Stimulated activated CD4-positive, alpha-beta T cell treated with anti-CD3 and anti-CD28 coated beads, Interleukin-4, amount 100 ng/mL, for 1 hour (primary cell): Measurements from ENCODE around the gene SMIM38.

Experiments used
- DNase-seq: peaks from one replicate; pipeline ENCODE4 v3.0.0-alpha.2; 2020

SMIM38 gene

DNA sequence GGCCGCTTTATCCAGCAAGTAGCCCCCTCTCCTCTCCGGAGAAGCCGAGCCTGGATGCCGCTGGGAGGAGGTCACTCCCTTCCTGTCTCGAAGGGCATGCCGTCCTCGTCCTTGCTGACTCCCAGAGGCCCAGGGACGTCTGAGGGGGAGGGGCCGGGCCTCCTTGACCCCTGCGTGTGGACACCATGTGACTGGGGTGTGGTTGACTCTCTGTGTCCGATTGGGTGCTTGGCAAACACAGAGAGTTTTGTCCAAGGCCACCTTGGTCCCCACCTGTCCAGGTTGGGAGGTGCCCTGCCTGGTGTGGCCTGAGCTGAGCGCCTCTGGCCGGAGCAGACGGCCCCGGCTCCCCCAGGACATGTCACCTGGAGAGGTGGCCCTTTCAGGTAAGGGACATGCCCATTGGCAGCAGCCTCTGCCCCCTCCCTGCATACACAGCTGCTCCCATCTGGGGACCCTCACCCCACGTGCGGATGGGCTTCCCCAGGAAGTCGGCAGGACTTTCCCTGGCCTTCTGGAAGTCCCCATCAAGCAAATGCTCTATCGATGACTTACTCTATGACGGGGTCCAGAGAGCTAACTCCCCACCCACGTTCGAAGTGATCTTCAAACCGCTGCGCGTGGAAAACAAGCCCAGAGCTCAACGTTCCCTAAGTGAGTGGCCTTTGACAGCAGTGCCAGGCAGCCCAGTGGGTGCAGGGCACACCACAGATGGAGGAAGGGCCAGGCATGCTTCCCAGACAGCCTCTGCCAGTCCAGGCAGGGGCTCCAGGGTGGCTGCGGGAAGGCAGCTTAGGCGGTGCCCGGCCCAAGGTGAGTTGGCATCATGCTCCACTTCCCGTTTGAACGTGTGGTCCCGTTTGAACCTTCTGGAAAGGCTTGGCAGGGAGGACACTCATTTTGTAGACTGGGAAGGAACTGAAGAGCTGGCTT is at the start of gene SMIM38:
Gene SMIM38, plus strand, starts transcription at position 634 of the 933 bp plus-strand sequence. CDS start 1,912 bp downstream, outside the sequence.
- DNase-seq: no peak

DNA sequence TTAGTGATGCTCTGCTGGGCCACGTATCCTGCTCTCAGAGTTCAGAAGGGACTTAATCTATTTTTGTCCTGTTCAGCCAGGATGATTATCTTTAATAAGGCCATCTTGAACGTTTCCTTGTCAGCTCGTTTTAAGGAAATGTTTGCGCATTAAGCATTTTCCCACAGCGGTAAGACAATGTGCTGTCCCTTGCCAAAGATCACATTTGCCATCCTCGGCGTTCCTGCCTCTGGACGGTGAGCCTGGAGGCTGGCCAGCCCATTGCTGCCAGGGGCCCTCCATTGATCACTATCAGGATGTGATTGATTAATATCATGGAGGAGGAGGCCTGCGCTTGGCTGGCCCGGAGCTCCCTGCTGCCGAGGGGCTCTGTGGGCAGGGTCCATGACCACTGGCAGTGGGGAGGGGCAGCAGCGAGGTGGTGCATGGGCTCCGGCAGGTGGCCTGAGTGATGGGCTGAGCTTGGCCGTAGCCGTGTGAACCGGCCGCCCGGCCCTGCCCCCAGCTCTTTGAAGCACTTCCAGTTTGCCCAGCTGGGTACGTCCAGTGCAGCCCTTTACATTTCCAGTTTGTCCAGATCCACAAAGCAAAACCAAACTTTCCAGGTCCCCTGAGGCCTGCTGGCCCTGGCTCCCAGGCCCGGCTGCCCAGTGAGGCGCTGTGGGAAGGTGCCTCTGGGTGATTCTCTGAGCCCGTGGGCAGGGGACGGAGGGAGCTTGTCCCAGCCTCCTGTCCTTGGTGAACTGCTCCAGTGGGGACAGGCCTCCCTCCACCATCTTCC is 49.5 kb upstream of the SMIM38 start:
- no peak for DNase-seq

DNA sequence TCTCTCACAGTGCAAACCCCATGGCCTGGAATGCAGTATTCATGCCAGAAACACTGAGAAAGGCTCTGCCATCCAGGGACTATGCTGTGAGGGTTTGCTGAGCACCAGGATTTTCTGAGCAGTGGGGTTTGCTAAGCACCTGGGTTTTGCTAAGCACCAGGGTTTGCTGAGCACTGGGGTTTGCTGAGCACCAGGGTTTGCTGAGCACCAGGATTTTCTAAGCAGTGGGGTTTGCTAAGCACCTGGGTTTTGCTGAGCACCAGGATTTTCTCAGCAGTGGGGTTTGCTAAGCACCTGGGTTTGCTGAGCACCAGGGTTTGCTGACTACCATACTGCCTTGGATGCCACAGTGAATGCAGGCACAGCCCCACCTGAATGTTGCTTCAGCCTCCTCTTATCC is 48.3 kb upstream of the SMIM38 start:
- DNase-seq: no peak

DNA sequence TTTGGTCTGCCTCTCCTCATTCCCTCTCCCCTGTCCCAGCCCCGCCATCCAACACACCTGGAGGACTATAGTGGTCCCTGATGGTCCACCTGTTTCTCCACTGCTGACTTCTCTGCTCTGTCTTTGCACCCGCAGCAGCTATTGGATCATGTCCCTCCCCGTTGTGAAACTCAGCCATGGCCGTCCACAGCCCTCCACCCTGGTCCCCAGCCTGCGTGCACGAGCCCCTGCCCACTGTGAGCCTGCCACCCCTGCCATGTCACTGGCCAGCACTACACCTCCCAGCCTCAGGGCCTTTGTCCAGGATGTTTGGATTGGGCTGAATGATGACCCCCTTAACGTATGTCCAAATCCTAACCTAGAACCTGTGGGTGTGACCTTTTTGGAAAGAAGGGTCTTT is 47.7 kb upstream of the SMIM38 start:
- DNase-seq: no peak

DNA sequence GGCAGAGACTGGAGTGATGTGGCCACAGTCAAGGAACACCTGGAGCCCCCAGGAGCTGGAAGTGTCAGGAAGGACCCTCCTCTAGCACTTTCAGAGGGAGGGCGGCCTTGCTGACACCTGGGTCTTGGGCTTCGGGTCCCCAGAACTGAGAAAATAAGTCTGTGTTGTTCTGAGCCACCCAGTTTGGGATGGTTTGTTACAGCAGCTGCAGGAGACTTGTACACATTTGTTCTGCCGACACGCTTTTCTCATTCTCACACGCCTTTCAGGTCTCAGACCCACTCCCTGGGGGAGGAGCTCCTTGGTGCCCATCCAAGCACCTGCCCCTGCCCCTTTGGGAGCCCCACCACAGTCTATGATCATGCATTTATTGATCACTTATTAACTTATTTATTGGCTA is 47.2 kb upstream of the SMIM38 start:
- DNase-seq: no peak

DNA sequence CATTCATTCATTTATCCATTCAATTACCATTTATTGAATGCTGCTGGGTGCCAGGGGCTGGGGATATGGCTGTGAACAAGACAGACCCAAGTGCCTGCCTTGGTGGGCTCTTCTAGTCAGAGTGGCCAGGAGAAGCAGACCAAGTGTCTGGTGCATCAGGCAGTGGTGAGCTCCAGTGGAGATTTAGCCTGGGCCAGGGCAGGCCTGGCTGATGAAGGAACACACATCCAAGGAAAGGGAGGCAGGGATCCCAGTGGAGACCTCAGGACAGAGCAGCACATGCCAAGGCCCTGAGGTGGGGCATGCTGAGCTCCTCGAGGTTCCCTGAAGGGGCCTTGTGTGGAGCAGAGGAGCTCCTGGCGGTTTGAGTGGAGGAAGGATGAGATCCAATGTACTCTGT is 46.6 kb upstream of the SMIM38 start:
- DNase-seq: no peak

DNA sequence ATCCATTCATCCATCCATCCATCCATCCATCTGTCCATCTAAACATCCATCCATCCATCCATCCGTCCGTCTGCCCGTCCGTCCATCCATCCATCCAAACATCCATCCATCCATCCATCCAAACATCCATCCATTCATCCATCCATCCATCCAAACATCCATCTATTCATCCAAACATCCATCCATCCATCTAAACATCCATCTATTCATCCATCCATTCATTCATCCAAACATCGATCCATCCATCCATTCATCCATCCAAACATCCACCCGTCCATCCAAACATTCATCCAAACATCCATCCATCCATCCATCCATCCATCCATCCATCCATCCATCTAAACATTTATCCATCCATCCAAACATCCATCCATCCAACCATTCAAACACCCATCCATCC is 45.3 kb upstream of the SMIM38 start:
- DNase-seq: no peak

DNA sequence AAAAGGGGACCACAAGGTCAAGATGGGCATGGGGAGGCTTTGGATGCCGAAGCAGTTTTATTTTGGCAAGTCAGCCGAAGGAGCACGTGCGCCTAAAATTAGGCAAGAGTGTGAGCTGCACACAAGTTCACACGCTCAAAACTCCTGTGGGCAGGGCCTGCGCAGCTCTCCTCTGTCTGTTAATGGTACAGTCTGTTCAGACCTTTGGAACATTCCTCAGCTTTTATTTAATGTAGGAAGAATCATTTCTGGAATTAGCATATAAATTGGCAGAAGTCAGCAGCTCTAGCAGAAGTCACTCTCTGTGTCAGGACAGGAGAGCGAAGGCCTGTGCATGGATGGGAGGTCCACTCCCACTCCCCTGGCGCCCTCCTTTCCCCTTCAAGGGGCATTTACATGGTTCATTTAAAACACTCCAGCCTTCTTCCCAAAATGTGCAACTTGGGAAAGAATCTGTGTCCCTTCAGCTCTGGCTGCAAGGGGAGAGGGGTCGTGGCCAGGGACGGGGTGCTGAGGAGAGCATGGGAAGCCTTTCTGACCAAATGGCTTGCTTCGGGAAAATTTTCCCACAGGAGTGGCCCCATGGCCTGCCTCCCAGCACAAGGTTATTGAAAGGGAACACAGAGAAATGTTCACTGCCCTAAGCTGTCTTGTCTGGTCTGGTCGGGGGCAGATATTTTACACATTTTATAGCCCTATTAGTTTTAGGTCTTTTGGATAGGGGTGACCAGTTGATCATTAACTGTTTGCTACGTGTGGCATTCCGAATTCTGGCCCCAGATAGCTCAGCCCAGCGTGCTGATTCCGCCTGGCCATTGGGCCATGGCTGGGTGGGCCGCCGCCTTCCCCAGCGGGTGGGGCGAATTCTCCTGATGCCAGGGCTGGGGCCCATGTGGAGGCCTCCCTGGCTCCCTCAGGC is 43.9 kb upstream of the SMIM38 start:
- no peak for DNase-seq

DNA sequence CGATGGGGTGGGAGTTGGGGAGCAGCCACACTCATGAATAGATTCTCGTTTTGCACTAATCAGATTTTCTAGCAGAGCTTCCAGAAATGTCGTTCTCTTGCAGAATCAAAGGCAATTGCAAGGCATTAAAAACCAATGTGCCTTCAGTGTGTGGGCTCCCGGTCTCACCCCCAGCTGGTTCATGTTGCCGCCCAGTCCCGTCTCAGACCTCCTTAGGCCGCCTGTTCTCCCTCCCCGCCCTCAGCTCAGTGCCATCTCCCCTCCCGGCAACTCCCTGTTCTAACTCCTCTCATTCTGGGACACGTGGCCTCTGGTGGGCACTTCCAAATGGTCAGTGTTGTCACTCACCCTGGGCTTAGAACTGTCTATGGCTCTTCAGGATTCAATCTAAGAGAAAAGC is 42.5 kb upstream of the SMIM38 start:
- no peak for DNase-seq

DNA sequence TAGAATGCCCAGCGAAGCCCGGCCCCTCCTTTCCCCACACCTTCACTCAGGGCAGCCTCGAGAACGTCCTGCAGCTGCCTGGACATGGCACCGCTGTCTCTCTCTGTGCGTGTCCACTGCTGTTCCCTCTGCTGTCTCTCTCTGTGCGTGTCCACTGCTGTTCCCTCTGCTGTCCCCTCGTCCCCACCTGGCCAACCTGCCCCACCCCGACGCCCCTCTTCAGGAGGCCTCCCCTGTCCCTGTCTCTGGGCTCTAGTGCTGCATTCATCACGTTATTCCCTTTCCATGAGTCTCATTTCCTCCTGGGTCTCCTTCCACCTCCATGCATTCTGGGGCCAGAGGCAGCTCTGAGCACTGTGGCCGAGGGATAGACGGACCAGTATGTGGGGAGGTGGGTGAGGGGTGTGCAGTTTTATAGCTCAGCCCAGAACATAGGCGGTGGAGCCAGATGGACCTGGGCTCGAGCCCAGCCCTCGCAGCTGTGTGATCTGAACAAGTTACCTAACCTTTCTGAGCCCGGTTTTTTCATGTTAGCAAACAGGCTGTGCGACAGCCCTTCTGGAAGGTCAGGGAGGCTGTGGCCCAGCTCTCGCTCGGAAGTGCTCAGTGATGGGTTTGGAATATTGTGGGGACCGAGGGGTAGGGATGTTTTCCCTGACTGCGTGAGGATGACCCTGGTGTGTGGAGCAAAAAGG is 41.9 kb upstream of the SMIM38 start:
- DNase-seq: no peak

DNA sequence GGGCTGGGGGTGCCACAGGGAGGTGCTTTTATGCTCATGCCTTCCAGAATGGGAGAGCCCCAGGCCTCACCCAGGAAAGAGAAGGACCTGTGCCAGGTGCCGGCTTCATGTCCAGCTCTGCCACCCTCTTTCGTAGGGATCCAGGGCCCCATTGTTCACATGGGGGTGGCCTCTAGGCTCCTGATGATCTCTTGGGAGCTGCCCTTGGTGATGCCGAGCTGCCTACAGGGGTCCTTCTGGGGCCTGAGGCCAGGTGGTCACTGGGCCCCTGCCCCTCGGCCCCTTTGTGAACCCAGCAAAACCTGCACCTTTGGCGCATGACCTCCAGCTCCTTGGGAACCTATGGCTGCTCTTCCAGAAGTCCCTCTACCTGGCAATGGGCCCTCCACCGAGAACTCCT is 41.4 kb upstream of the SMIM38 start:
- DNase-seq: no peak

DNA sequence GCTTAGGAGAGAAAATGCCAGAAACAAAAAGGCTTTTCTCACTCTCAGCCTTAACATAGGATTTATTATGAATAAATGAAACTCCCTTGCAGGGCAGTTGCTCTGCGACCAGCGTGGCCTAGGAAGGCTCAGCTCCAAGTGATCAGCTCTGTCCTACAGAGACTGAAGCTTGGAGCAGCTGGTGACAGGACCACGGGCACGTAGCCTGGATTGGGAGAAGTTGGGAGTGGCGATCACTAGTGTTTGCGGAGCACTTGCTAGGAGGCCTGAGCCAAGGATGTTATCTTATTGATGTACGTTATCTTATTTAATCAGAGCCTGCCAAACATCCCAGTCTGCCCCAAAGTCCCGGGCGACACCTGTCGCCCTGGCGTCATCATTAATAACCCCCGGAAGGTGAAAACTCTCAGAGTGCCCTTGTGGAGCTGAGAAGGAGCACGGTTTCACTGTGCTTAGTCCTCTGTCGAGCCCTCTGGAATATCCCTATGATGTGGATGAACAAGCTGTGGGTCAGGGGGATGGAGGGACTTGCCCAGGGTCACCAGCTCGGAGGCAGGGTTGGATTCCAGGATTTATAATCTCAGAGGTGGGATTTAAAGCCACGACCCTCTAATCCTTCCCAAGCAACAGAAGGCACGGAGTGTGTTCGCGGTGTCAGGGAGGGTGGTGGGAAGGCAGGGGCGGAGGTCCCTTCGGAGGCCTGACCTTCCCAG is 40.8 kb upstream of the SMIM38 start:
- DNase-seq: no peak

DNA sequence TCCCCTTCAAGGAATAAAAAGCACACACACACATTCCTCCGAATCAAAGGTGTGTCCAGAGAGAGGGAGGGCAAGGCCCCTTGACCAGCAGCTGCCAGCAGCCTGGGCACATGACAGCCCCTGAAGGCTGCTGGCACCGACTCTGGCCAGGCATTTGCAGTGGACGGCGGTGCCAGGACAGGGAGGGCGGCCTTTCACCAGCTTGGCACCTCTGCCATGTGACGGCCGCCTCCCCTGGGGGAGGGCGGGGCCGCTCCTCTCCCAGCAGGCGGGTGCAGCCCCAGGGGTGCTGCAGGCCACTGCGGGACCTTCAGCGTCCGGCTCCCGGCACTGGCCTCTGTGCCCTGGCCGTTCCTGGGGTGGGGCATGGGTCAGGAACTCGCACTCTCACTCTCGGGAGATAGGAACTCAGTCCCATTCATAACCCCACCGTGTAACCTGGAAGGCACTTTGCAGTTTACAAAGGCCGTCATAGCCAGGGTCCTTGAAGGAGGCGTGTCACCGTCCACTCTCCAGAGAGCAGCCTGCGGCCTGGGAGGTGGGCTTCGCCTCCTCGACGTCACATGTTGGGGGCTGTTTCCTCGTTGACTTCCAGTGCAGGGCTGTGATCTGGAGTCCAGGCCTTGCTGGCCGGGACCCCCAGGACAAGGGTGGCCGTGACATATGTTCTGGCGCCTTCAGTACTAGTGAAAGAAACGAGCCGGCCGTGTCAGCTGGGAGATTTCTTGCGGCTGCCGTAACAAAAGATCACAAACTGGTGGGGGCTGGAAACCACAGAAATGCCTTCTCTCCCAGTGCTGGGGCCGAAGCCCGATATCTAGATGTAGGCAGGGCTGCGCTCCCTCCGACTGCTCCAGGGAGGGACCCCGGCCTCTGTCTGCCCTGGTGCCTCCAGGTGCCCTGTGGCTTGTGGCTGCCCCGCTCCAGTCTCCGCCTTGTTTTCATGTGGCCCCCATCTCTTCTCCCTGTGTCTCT is 39.9 kb upstream of the SMIM38 start:
- no peak for DNase-seq

DNA sequence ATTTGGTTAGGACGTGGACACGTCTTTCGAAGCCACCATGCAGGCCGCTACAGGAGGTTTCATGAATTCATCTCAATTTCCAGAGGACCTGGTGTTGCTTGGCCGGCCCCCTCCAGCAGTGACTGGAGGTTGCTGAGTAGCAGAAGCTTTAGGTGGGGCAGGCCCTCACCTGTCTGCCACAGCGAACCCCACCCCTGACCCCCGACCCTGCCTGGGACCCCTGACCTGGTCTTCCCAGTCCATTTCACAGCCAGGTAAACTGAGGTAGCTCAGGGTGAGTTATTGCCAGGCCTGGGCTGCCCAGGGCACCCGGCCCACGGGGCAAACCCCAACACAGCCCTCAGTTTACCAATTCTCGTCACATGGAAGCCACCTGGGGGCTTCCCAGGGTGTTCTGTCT is 39.1 kb upstream of the SMIM38 start:
- no peak for DNase-seq

DNA sequence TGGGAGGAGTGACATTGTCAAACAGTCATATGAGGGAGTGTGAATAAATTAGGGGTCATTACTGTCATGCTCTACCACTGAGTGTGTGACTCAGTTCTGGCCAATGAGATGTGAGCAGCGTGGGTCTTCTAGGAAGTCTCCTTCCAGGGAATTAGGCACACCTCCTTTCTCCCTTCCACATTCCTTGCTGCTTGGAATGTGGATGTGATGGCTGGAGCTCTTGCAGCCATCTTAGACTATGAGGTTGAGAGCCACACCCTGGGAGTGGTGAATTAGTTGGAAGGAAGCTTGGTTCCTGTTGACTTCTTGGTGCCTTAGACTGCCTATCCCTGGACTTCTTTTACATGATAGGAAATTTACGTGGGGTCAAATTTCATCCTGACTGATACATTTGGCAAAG is 36.5 kb upstream of the SMIM38 start:
- no peak for DNase-seq

DNA sequence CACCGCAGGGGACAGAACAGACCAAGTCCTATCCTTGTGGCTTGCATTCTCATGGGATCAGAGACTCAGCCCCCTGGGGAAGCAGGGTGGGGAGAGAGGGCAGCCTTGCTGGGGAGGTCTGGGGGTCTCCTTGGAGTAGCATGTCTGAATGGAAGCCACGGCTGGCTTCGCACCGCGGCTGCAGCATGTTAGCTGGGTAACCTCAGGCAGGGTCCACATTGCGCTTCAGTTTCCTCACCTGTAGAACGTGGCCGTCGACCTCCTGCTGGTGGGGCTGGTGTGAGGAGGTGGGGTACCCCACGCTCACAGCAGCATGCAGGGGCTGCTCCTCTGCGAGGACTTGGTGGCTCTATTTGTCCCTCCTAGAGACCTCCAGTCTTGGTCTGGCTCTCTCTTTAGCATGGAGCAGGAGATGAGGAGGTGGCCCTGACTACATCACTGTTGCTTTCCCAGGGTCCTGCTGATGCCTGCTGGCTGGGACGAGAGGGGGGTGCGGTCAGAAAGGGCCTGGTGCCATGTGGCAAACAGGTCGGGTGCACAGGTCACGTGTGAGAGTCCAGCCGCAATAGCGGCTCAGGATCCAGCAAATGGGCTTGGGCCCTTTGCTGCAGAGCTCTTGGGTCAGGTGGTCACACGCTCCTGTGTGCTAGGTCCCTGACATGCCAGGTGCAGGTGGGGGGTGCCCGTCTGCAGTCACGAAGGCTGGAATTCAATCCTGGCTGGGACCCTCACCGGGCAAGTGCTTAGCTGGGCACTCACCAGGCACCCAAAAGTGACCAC is 35.4 kb upstream of the SMIM38 start:
- DNase-seq: no peak

DNA sequence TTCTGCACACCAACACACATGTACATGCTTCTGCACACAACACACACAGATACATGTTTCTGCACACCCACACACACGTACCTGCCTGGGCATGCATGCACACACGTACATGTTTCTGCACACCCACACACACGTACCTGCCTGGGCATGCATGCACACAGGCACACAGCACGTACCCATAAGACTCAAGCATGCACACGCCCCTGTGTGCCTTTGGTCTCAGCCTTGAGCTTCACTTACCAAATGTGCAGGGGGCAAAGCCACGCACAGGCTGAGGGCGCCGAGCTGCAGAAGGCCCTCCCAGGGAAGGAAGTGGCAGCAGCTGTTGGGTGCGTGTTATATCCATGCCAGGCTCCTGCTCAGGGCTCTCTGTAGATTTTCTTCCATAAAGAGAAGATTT is 34.7 kb upstream of the SMIM38 start:
- no peak for DNase-seq

DNA sequence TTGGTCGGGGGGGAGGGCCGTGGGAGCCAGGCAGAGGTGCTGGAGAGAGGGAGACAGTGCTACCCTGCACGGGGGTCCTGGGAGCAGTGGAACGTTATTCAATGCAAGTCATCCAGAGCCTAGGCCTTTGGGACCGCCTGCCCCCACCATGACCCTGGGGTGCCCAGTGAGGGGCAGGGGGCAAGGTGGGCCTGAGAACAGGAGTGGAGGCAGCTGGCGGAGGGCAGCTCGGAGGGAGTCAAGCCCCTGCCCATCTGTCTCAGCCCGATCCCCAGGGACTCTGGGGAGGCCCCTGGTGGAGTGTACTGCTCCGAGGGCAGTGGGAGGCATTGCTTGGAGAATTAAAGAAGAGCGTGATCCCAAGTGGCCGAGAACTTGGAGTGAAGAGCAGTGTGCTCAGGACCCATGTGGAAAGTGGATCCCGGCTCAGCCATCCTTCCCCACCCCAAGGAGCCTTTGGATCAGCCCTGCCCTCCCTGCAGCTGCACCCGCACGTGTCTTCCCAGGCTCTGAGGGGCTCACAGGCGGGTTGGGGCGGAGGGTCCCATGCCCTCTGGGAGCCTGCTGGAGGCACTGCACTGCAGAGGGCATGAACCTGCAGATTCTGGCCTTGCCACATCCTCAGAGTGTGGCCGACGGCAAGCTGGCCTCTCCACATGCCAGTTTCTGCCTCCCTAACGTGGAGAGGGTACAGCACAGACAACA is 34.0 kb upstream of the SMIM38 start:
- no peak for DNase-seq

DNA sequence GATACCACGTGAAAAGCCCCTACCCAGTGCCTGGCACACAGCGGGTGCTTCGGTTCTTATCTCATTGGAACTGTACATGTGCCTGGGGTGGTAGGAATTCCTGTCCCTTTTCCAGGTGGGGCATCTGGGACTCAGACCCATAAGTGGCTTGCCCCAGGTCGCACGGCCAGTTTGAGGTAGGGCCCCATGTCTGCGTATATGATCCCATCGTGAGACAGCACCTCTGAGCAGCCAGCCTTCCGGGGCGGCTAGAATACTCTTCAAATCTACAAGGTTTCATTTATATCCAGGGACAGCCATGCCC is 33.5 kb upstream of the SMIM38 start:
- DNase-seq: no peak
